Transverse colon (tissue), 4 donors: ENCODE results near the gene DYNLT5. TPM values are rescaled to one million over a fixed set of nuclear protein-coding genes. Genes with fewer than 3 reads are reported as not detected.
"Not testable (repeated sequence)": the region's sequence is repeated elsewhere in the genome, so short reads cannot be mapped to it uniquely, and the experiment has no call there.

ENCODE experiments used
- DNase-seq: peaks from one replicate; pipeline ENCODE4 v3.0.0-alpha.2; 2019
- H3K27ac ChIP-seq, 4 donors: fragments of 200-600 bp; sonication (generic); 2 replicates each; pipeline ENCODE4 v1.5.1; 2016 to 2018; ENCODE audit warnings: inconsistent platforms in 4 of 4
- H3K27me3 ChIP-seq: fragments of 200-600 bp; sonication (generic); 2 replicates; pipeline ENCODE4 v1.5.1; 2017; ENCODE audit warnings: inconsistent platforms
- H3K36me3 ChIP-seq, 4 donors: fragments of 200-600 bp; sonication (generic); 2 replicates each; pipeline ENCODE4 v1.5.1; 2017 to 2019; ENCODE audit warnings: inconsistent platforms in 4 of 4
- H3K4me1 ChIP-seq, 4 donors: fragments of 200-600 bp; sonication (generic); 2 replicates each; pipeline ENCODE4 v1.5.1; 2017 to 2020; ENCODE audit warnings: inconsistent platforms in 4 of 4
- H3K4me3 ChIP-seq, 4 donors: fragments of 200-600 bp; sonication (generic); 1 replicate in 1 of 4; 2 replicates in 3 of 4; pipeline versions ENCODE4 v1.5.1 to v1.6.1; 2017 to 2019; ENCODE audit warnings: inconsistent platforms in 4 of 4
- H3K9me3 ChIP-seq, 2 donors: fragments of 200-600 bp; sonication (generic); 2 replicates each; pipeline ENCODE4 v1.5.1; 2017 to 2019; ENCODE audit warnings: inconsistent platforms in 2 of 2
- CTCF ChIP-seq, 5 experiments: fragments of 200-600 bp in 3 of 5; fragments of 450-650 bp in 2 of 5; sonication (generic) in 3 of 5; IDR thresholded peaks; 1 replicate in 2 of 5; 2 replicates in 3 of 5; pipeline ENCODE4 v1.5.1; 2016 to 2017; ENCODE audit warnings: antibody characterized with exemption in 5 of 5, inconsistent platforms in 3 of 5, mild to moderate bottlenecking in 2 of 5, moderate library complexity in 1 of 5
- EP300 ChIP-seq: sonication (generic); formaldehyde crosslinking; IDR thresholded peaks from one replicate; pipeline ENCODE4 v1.6.1; 2017; ENCODE audit warnings: antibody characterized with exemption, low read depth
- POLR2A ChIP-seq: fragments of 450-650 bp; IDR thresholded peaks from one replicate; pipeline ENCODE4 v1.6.1; 2016; ENCODE audit warnings: antibody characterized with exemption, mild to moderate bottlenecking, moderate library complexity
- POLR2AphosphoS5 ChIP-seq, 3 donors: sonication (generic); formaldehyde crosslinking; IDR thresholded peaks; one replicate each; pipeline ENCODE4 v1.6.1; 2016; ENCODE audit warnings: antibody characterized with exemption in 3 of 3
- WGBS, 2 donors: methylation state at CpG; one replicate each; pipeline ENCODE4 v1.1.5; 2018; ENCODE audit warnings: low coverage in 1 of 2; 5-methylcytosine and 5-hydroxymethylcytosine counted together
- in situ Hi-C, 4 donors: fragments of 200-750 bp; cut with MboI; loops; one replicate each; pipeline versions ENCODE4 v1.15.0 to v1.15.1; 2017; ENCODE audit warnings: low sequenced_read_pairs in 3 of 4, low pct_ligation_motif_present in 1 of 4, low pct_unique_long_range_greater_than_20kb in 1 of 4
- intact Hi-C: fragments of 100-400 bp; cut with DNase I; formaldehyde crosslinking; loops from one replicate; pipeline ENCODE4 v1.15.1; 2023; ENCODE audit warnings: low total_unique reads
- total RNA-seq, 4 donors: library from RNA; depleted of rRNA; stranded (reverse); fragments of >200 nt; gene quantifications; one replicate each; pipeline ENCODE4 v1.1.0, GENCODE V29; 2016

The DYNLT5 gene
- total RNA-seq, 4 donors from 2014 or later, result 0.48 to 0.96 TPM; not detected in 2

DNA sequence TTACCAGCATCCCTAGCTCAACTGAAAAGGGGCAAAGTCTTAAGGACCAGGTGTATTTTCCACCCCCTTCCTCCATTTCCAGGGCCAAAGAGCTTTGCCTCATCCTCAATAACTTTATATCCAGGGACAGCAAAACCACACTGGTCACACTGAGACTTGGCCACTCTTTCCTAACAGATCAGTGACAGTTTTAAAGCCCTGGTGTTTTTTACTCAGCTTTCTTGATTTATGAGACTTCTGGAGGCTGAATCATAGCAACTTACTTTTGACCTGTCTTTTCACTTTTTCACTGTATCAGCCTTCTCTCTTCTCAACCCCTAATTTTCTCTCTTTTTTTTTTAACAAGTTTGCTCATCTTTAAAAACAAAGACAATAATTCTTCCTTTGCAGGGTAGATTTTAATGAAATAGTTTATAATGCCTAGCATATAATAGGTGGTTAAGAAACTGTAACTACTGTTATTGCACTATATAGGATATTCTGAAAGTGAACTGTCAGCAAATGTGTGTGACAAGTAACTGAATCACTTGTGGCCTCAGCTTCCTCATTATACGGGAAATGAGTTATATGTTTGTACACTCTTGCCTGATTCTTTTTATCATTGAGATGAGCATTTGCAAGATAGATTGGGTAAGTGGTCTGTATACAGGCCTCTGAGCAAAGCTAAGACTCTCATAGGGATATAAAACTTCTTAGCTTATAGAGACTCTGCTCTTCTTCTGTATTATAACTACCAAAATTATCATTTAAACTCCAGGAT lies 19.7 kb upstream of the DYNLT5 start:
- Histone ChIP-seq H3K4me1 (no peaks in the 10 kb centered on the region), H3K27ac (no peak overlapping the region), H3K9me3 (no peaks in the 10 kb centered on the region), H3K27me3 (no peaks in the 10 kb centered on the region), H3K36me3 (no peaks in the 10 kb centered on the region), H3K4me3 (no peak overlapping the region)
- in situ Hi-C loops (loop anchor here in 2 of 4 donors (25.0 kb wide), 2 partner anchors 470 to 495 kb away; no protein-coding TSS in a partner anchor), intact Hi-C loops (no loop called here)
- DNase-seq, result no peak
- 3 to 60% methylated on average over 1 of the region's 1 CpG for WGBS, 2 donors
- TF ChIP-seq EP300 (no peak), POLR2AphosphoS5 (IDR thresholded peaks at IDR 0.05) (no peak), CTCF (IDR thresholded peaks at IDR 0.05) (no peak), POLR2A (no peak)

DNA sequence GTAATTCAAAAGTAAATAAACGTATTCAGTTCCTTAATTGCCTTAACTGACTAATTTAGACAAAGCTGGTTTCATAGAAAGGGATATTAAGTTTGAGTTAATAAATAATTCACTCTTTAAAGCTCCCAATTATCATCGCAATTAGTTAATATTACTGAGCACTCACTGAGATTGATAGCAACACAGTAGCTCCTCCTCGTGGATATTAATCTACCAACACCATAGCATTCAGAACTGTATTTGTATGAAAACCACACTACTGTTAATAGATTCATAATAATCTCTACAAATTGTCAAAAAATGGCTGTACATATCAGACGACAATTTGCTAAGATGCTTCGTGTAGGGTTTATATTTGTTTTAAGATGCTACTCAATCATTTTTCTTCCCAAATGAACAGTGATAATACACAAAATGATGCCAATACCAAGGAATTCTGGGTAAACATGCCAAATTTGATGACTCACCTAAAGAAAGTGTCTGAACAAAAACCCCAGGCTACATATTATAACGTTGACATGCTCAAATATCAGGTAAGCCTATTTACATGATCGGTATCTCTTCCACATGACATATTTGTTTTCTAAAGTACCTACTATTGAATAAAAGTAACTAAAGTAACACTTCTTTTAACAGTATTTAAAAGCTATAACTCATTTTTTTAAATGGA lies 18.8 kb upstream of the DYNLT5 start:
- in situ Hi-C loops, result loop anchor here in 2 of 4 donors (25.0 kb wide), 2 partner anchors 471 to 496 kb away; no protein-coding TSS in a partner anchor
- Histone ChIP-seq H3K36me3 (no peaks in the 10 kb centered on the region), H3K4me3 (no peak overlapping the region), H3K27ac (no peak overlapping the region), H3K27me3 (no peaks in the 10 kb centered on the region), H3K9me3 (no peaks in the 10 kb centered on the region), H3K4me1 (no peaks in the 10 kb centered on the region)
- DNase-seq, result no peak
- TF ChIP-seq POLR2A (no peak), CTCF (IDR thresholded peaks at IDR 0.05) (no peak), EP300 (no peak), POLR2AphosphoS5 (IDR thresholded peaks at IDR 0.05) (no peak)
- 62 to 63% methylated on average over 7 of the region's 7 CpGs for WGBS, 2 donors
- intact Hi-C loops, result no loop called here

GRCh38 chr1:66734531-66734930 lies 17.7 kb upstream of the DYNLT5 start:
- H3K4me3 ChIP-seq, H3K4me1 ChIP-seq: not testable (repeated sequence)
- in situ Hi-C loops, result loop anchor here in 2 of 4 donors (25.0 kb wide), 2 partner anchors 472 to 497 kb away; no protein-coding TSS in a partner anchor

GRCh38 chr1:66737836-66738235 lies 14.4 kb upstream of the DYNLT5 start:
- intact Hi-C loops (no loop called here), in situ Hi-C loops (loop anchor here in 2 of 4 donors (25.0 kb wide), 2 partner anchors 476 to 501 kb away; no protein-coding TSS in a partner anchor)
- Histone ChIP-seq H3K4me1 (no peaks in the 10 kb centered on the region), H3K4me3 (no peak overlapping the region), H3K9me3 (no peaks in the 10 kb centered on the region), H3K27me3 (no peaks in the 10 kb centered on the region), H3K27ac (no peak overlapping the region), H3K36me3 (no peaks in the 10 kb centered on the region)
- DNase-seq, result no peak
- 86 to 89% methylated on average over 1 to 2 of the region's 2 CpGs for WGBS, 2 donors
- TF ChIP-seq POLR2AphosphoS5 (IDR thresholded peaks at IDR 0.05) (no peak), CTCF (IDR thresholded peaks at IDR 0.05) (no peak), EP300 (no peak), POLR2A (no peak)

More at GRCh38 chr1:66734531-66734930, 17.7 kb upstream of the DYNLT5 start:
- H3K27me3 ChIP-seq, H3K9me3 ChIP-seq, H3K36me3 ChIP-seq, DNase-seq, H3K27ac ChIP-seq, intact Hi-C loops: not testable (repeated sequence)
- WGBS, 2 donors, result 65 to 69% methylated on average over 6 of the region's 6 CpGs
